IMR-90 (cell line): ENCODE data around the gene TICAM1. TPM values are rescaled to one million over a fixed set of nuclear protein-coding genes. Genes with fewer than 3 reads are reported as not detected.

Source experiments
- ATAC-seq: fragments of 200-7000 bp; cut with Tn5 transposase; 2 replicates; pipeline ENCODE4 v1.9.1; 2020; ENCODE audit warnings: low read depth, mild to moderate bottlenecking, moderate library complexity
- BruUV-seq: library from RNA; stranded (reverse); fragments of 400-500 nt; replicated peaks from 2 replicates; lab custom pipeline; 2021; lab: Mats Ljungman, UMichigan
- CTCF ChIA-PET: fragments of 300-600 bp; formaldehyde crosslinking; extraction: SDS; loops from one replicate; lab custom pipeline; 2021; ENCODE audit warnings: antibody characterized with exemption; lab: Yijun Ruan, JAX
- POLR2A ChIA-PET: fragments of 300-600 bp; sonication (Branson Sonifier 250); formaldehyde crosslinking; loops from one replicate; lab custom pipeline; 2022; ENCODE audit warnings: antibody characterized with exemption; ENCODE audit not compliant: unreplicated experiment; lab: Charles Lee
- DNase-seq: peaks from one replicate; pipeline ENCODE4 v3.0.0; 2013
- H2AFZ ChIP-seq: replicated peaks from 2 replicates; pipeline ENCODE3; 2013; ENCODE audit warnings: low read length, mild to moderate bottlenecking; ENCODE audit not compliant: poor library complexity
- H2AK5ac ChIP-seq: 2 replicates; pipeline ENCODE4 v1.6.1; 2013; ENCODE audit warnings: low read depth, low read length, inconsistent platforms
- H2AK9ac ChIP-seq: replicated peaks from 2 replicates; pipeline ENCODE3; 2013; ENCODE audit warnings: mild to moderate bottlenecking, low read depth, low read length, moderate library complexity; ENCODE audit not compliant: poor library complexity
- H2BK120ac ChIP-seq: 2 replicates; pipeline ENCODE4 v1.6.1; 2013; ENCODE audit warnings: low read depth, low read length, inconsistent platforms
- H2BK15ac ChIP-seq: 3 replicates; pipeline ENCODE4 v1.6.1; 2013; ENCODE audit warnings: low read depth, low read length, inconsistent platforms
- H2BK20ac ChIP-seq: 2 replicates; pipeline ENCODE4 v1.6.1; 2013; ENCODE audit warnings: low read depth, mild to moderate bottlenecking, inconsistent platforms, low read length, moderate library complexity
- H2BK5ac ChIP-seq: 2 replicates; pipeline ENCODE4 v1.6.1; 2013; ENCODE audit warnings: mild to moderate bottlenecking, low read depth, low read length, inconsistent platforms; ENCODE audit not compliant: poor library complexity, severe bottlenecking
- H3K14ac ChIP-seq: replicated peaks from 2 replicates; pipeline ENCODE4 v1.6.1; 2013; ENCODE audit warnings: low read depth, low read length, inconsistent platforms
- H3K18ac ChIP-seq: 2 replicates; pipeline ENCODE4 v1.6.1; 2013; ENCODE audit warnings: low read depth, low read length, control low read depth
- H3K23ac ChIP-seq: 2 replicates; pipeline ENCODE4 v1.6.1; 2013; ENCODE audit warnings: low read depth, low read length, inconsistent platforms
- H3K27ac ChIP-seq: 2 replicates; pipeline ENCODE4 v1.5.1; 2013; ENCODE audit warnings: mild to moderate bottlenecking, control low read depth, low read length; ENCODE audit not compliant: insufficient read depth
- H3K27me3 ChIP-seq: 2 replicates; pipeline ENCODE4 v1.6.1; 2013; ENCODE audit warnings: low read length; ENCODE audit not compliant: control insufficient read depth, insufficient read depth
- H3K36me3 ChIP-seq: 2 replicates; pipeline ENCODE4 v1.6.1; 2013; ENCODE audit warnings: low read length, mixed read lengths; ENCODE audit not compliant: control insufficient read depth, insufficient read depth
- H3K4ac ChIP-seq: 2 replicates; pipeline ENCODE4 v1.6.1; 2013; ENCODE audit warnings: low read depth, low read length, inconsistent platforms
- H3K4me1 ChIP-seq: 2 replicates; pipeline ENCODE4 v1.6.1; 2013; ENCODE audit warnings: low read length, mixed read lengths; ENCODE audit not compliant: control insufficient read depth, insufficient read depth
- H3K4me2 ChIP-seq: 2 replicates; pipeline ENCODE4 v1.6.1; 2013; ENCODE audit warnings: low read depth, mild to moderate bottlenecking, control low read depth, low read length, moderate library complexity
- H3K4me3 ChIP-seq: 2 replicates; pipeline ENCODE4 v1.5.1; 2013; ENCODE audit warnings: low read depth, mild to moderate bottlenecking, control low read depth, low read length, moderate library complexity; ENCODE audit not compliant: insufficient read depth
- H3K56ac ChIP-seq: 2 replicates; pipeline ENCODE4 v1.6.1; 2013; ENCODE audit warnings: low read length, inconsistent platforms; ENCODE audit not compliant: insufficient read depth; ENCODE audit errors: extremely low read depth
- H3K79me1 ChIP-seq, 2 experiments: 2 replicates each; pipeline ENCODE4 v1.6.1; 2013; ENCODE audit warnings: low read length in 2 of 2, inconsistent platforms in 1 of 2, low read depth in 1 of 2
- H3K9ac ChIP-seq: 2 replicates; pipeline ENCODE4 v1.6.1; 2013; ENCODE audit warnings: low read depth, low read length, control low read depth
- H3K9me1 ChIP-seq: 2 replicates; pipeline ENCODE4 v1.6.1; 2013; ENCODE audit warnings: low read length, inconsistent platforms; ENCODE audit not compliant: insufficient read depth
- H3K9me3 ChIP-seq: 2 replicates; pipeline ENCODE4 v1.6.1; 2013; ENCODE audit warnings: low read length; ENCODE audit not compliant: control insufficient read depth, insufficient read depth
- H4K20me1 ChIP-seq: 2 replicates; pipeline ENCODE4 v1.6.1; 2013; ENCODE audit warnings: low read length, inconsistent platforms; ENCODE audit not compliant: insufficient read depth
- H4K5ac ChIP-seq: 2 replicates; pipeline ENCODE4 v1.6.1; 2013; ENCODE audit warnings: mild to moderate bottlenecking, low read depth, low read length, control low read depth
- H4K8ac ChIP-seq, 2 experiments: 2 replicates each; pipeline ENCODE4 v1.6.1; 2013; ENCODE audit warnings: low read depth in 2 of 2, low read length in 2 of 2, control low read depth in 1 of 2, inconsistent platforms in 1 of 2
- H4K91ac ChIP-seq: 2 replicates; pipeline ENCODE4 v1.6.1; 2013; ENCODE audit warnings: low read depth, low read length, inconsistent platforms; ENCODE audit not compliant: insufficient read depth
- BHLHE40 ChIP-seq: fragments of 150-350 bp; IDR thresholded peaks from 2 replicates; pipeline ENCODE4 v1.6.1; 2016; ENCODE audit warnings: mild to moderate bottlenecking, low read depth, low read length
- CTCF ChIP-seq: conservative IDR thresholded peaks from 2 replicates; pipeline ENCODE4 v1.5.1; 2012; ENCODE audit warnings: mild to moderate bottlenecking, low read depth, low read length, improper control_type of control experiment
- ELK1 ChIP-seq: fragments of 150-350 bp; IDR thresholded peaks from 2 replicates; pipeline ENCODE4 v1.6.1; 2016; ENCODE audit warnings: low read depth, mild to moderate bottlenecking, low read length, moderate library complexity, borderline replicate concordance
- MAZ ChIP-seq: IDR thresholded peaks from 2 replicates; pipeline ENCODE4 v1.6.1; 2012; ENCODE audit warnings: low read depth, mild to moderate bottlenecking, low read length, improper control_type of control experiment, moderate library complexity, borderline replicate concordance
- MXI1 ChIP-seq: IDR thresholded peaks from 2 replicates; pipeline ENCODE4 v1.6.1; 2012; ENCODE audit warnings: low read depth, mild to moderate bottlenecking, low read length, moderate library complexity, borderline replicate concordance
- NFE2L2 ChIP-seq: fragments of 150-350 bp; IDR thresholded peaks from 2 replicates; pipeline ENCODE4 v1.6.1; 2016; ENCODE audit warnings: low read depth, mild to moderate bottlenecking, low read length
- POLR2A ChIP-seq: IDR thresholded peaks from 2 replicates; pipeline ENCODE4 v1.6.1; 2012; ENCODE audit warnings: mild to moderate bottlenecking, low read depth, low read length
- RAD21 ChIP-seq: IDR thresholded peaks from 2 replicates; pipeline ENCODE4 v1.6.1; 2012; ENCODE audit warnings: low read length, improper control_type of control experiment
- SMC3 ChIP-seq: fragments of 150-350 bp; IDR thresholded peaks from 2 replicates; pipeline ENCODE4 v1.6.1; 2016; ENCODE audit warnings: low read depth, mild to moderate bottlenecking, antibody characterized with exemption, low read length, moderate library complexity
- USF2 ChIP-seq: fragments of 150-350 bp; IDR thresholded peaks from 2 replicates; pipeline ENCODE4 v1.6.1; 2017; ENCODE audit warnings: mild to moderate bottlenecking, antibody characterized with exemption, low read length, low read depth
- WGBS, 2 experiments: methylation state at CpG; one replicate each; pipeline versions ENCODE4 v1.1.5 to v1.1.7; 2013; ENCODE audit warnings: missing lambda C conversion rate in 2 of 2; ENCODE audit not compliant: insufficient read length in 1 of 2; ENCODE audit errors: extremely low coverage in 2 of 2; 5-methylcytosine and 5-hydroxymethylcytosine counted together
- dilution Hi-C: fragments of 300-500 bp; cut with HindIII; formaldehyde crosslinking; loops from one replicate; pipeline ENCODE4 v1.14.3; 2018; ENCODE audit warnings: low sequenced_read_pairs; ENCODE audit not compliant: unreplicated experiment
- in situ Hi-C: fragments of 300-500 bp; cut with MboI; formaldehyde crosslinking; loops from 3 replicates; pipeline ENCODE4 v1.14.3; 2019; ENCODE audit warnings: low sequenced_read_pairs, inconsistent platforms, mixed read lengths
- intact Hi-C: fragments of 100-400 bp; cut with micrococcal nuclease; formaldehyde crosslinking; loops from 2 replicates; pipeline ENCODE4 v1.10.0; 2022
- polyA plus RNA-seq, 3 experiments: library from polyadenylated mRNA; depleted of rRNA; stranded (reverse); fragments of >200 nt; gene quantifications; 2 replicates each; pipeline ENCODE4 v1.2.3, GENCODE V29; 2012; ENCODE audit warnings: low replicate concordance in 1 of 3
- total RNA-seq: library from RNA; depleted of rRNA; stranded (reverse); fragments of >200 nt; gene quantifications from 2 replicates; pipeline ENCODE4 v1.2.3, GENCODE V29; 2012

TICAM1 gene
- total and polyA plus RNA-seq, 2 of the 4 experiments (the other 2 are of a cell fraction) = 0.90 to 9.2 TPM

DNA sequence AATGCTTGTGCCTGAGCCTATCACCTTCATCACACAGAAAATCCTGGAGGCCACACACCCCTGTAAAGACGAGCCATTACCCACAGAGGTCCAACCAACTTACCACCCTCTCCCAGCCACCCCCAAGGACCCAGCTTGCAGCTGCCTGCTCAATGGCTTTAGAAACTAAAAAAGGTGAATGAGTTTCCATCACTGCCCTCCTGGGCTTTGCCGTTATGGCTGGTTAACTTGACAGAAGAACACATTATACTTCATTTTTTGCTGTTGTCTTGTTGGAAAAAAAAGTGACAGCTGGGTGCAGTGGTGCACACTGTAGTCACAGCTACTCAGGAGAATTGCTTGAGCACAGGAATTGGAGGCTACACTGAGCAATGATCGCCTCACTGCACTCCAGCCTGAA, 57.4 kb downstream of the TICAM1 start:
- intact Hi-C loops = no loop called here
- H3K9me3 ChIP-seq = peaks cover 3% of the 10 kb centered on the region; the same call in 1 of the 2 replicates
- no peak overlapping the region for H2BK5ac ChIP-seq
- no TSS peak for BruUV-seq
- no peaks in the 10 kb centered on the region for H3K9me1 ChIP-seq
- H3K27me3 ChIP-seq = peaks cover 7% of the 10 kb centered on the region; the same call in 1 of the 2 replicates
- DNase-seq = no peak
- no peak overlapping the region for H3K9ac ChIP-seq
- no peak overlapping the region for H4K5ac ChIP-seq
- no peak overlapping the region for H3K18ac ChIP-seq
- no peak overlapping the region for H2BK20ac ChIP-seq
- H3K23ac ChIP-seq = no peak overlapping the region
- TF ChIP-seq USF2 (no peak), NFE2L2 (no peak), ELK1 (no peak), POLR2A (no peak), RAD21 (no peak), SMC3 (no peak), MAZ (no peak), BHLHE40 (no peak), MXI1 (no peak), CTCF (no peak)
- dilution Hi-C loops = no loop called here
- H3K27ac ChIP-seq = no peak overlapping the region
- ATAC-seq = no peak
- POLR2A ChIA-PET = no interaction called here
- no peak overlapping the region for H2AK9ac ChIP-seq
- WGBS, 2 experiments = no CpG with 5 or more reads among the region's 3 CpGs
- no peaks in the 10 kb centered on the region for H3K36me3 ChIP-seq
- H2BK120ac ChIP-seq = no peak overlapping the region
- no peaks in the 10 kb centered on the region for H3K79me1 ChIP-seq
- no peak overlapping the region for H2BK15ac ChIP-seq
- no peak overlapping the region for H2AFZ ChIP-seq
- H4K91ac ChIP-seq = no peak overlapping the region
- no peak overlapping the region for H4K8ac ChIP-seq
- H3K4ac ChIP-seq = no peak overlapping the region
- peaks cover 7% of the 10 kb centered on the region for H4K20me1 ChIP-seq
- no peak overlapping the region for H3K4me2 ChIP-seq
- CTCF ChIA-PET = no interaction called here
- no peak overlapping the region for H3K14ac ChIP-seq
- H2AK5ac ChIP-seq = no peak overlapping the region
- in situ Hi-C loops = no loop called here
- no peaks in the 10 kb centered on the region for H3K4me1 ChIP-seq
- H3K4me3 ChIP-seq = no peak overlapping the region
- no peak overlapping the region for H3K56ac ChIP-seq
